A549 (cell line): ENCODE measurements around the gene APBB2.

Experiments used
- CBX8 ChIP-seq: fragments of 200-600 bp; sonication (generic); IDR thresholded peaks from 2 replicates; pipeline ENCODE4 v1.6.1; 2016
- CTCF ChIP-seq: fragments of >200 bp; sonication (Bioruptor Twin); formaldehyde crosslinking; IDR thresholded peaks from 3 replicates; pipeline ENCODE4 v1.5.1; 2016
- HDAC2 ChIP-seq: fragments of 200-600 bp; sonication (generic); IDR thresholded peaks from 2 replicates; pipeline ENCODE4 v1.6.1; 2016
- KDM1A ChIP-seq: fragments of 200-600 bp; sonication (generic); IDR thresholded peaks from 2 replicates; pipeline ENCODE4 v1.6.1; 2016; ENCODE audit warnings: low read depth, mild to moderate bottlenecking
- MAZ ChIP-seq: fragments of 150-350 bp; IDR thresholded peaks from 2 replicates; pipeline ENCODE4 v1.6.1; 2014; ENCODE audit warnings: antibody characterized with exemption, low read depth, low read length, borderline replicate concordance
- POLR2A ChIP-seq: IDR thresholded peaks from 2 replicates; pipeline ENCODE4 v1.6.1; 2012; ENCODE audit warnings: mild to moderate bottlenecking, low read length
- RCOR1 ChIP-seq: fragments of 150-350 bp; IDR thresholded peaks from 2 replicates; pipeline ENCODE4 v1.6.1; 2014; ENCODE audit warnings: antibody characterized with exemption, low read length, low read depth
- TP53 ChIP-seq: fragments of 250-450 bp; sonication (Bioruptor Pico); IDR thresholded peaks from 2 replicates; pipeline ENCODE4 v1.5.0; 2021; ENCODE audit warnings: mild to moderate bottlenecking, moderate library complexity

- TF ChIP-seq RCOR1 (no peak), HDAC2 (no peak), MAZ (no peak), CTCF (no peak), KDM1A (no peak), CBX8 (no peak), TP53 (no peak), POLR2A (no peak)
Observed at GRCh38 chr4:40890764-40891163, 323.6 kb downstream of the APBB2 start.
